Psoas muscle (tissue), 8 donors: ENCODE measurements around the gene NYAP2. TPM values are rescaled to one million over a fixed set of nuclear protein-coding genes. Genes with fewer than 3 reads are reported as not detected.

Source experiments
- ATAC-seq, 4 donors: fragments of 200-7000 bp; cut with Tn5 transposase; one replicate each; pipeline ENCODE4 v1.9.1; 2020; ENCODE audit warnings: moderate library complexity in 3 of 4, mild to moderate bottlenecking in 2 of 4
- DNase-seq, 2 donors: peaks; one replicate each; pipeline ENCODE4 v3.0.0-alpha.2; 2020
- H3K27ac ChIP-seq: fragments of 200-600 bp; one replicate; pipeline ENCODE4 v1.8.0; 2022
- H3K27me3 ChIP-seq, 3 donors: fragments of 200-600 bp in 1 of 3; one replicate each; pipeline versions ENCODE4 v1.6.1 to v1.8.0; 2013 to 2022; ENCODE audit warnings: low read length in 2 of 3, mild to moderate bottlenecking in 2 of 3, moderate library complexity in 1 of 3; ENCODE audit not compliant: insufficient read depth in 3 of 3
- H3K36me3 ChIP-seq, 2 donors: fragments of 200-600 bp in 1 of 2; one replicate each; pipeline versions ENCODE4 v1.6.1 to v1.8.0; 2013 to 2022; ENCODE audit warnings: low read depth in 1 of 2, mild to moderate bottlenecking in 1 of 2, moderate library complexity in 1 of 2; ENCODE audit not compliant: insufficient read depth in 1 of 2
- H3K4me1 ChIP-seq: fragments of 200-600 bp; one replicate; pipeline ENCODE4 v1.8.0; 2022
- H3K4me3 ChIP-seq: fragments of 200-600 bp; one replicate; pipeline ENCODE4 v1.8.0; 2022; ENCODE audit warnings: mild to moderate bottlenecking
- H3K9me3 ChIP-seq: fragments of 200-600 bp; one replicate; pipeline ENCODE4 v1.8.0; 2022
- WGBS, 3 donors: extraction: QIAGEN DNeasy Blood & Tissue Kit; methylation state at CpG; one replicate each; pipeline versions ENCODE4 v1.1.6 to v1.1.7; 2013; 5-methylcytosine and 5-hydroxymethylcytosine counted together
- intact Hi-C, 2 donors: fragments of 100-400 bp; cut with DNase I; formaldehyde crosslinking; loops; one replicate each; pipeline versions ENCODE4 v1.11.0 to v1.14.2; 2022
- polyA plus RNA-seq, 3 donors: library from polyadenylated mRNA; stranded (reverse); fragments of 200-250 nt; gene quantifications; one replicate each; pipeline ENCODE4 v1.2.3, GENCODE V29; 2013
- total RNA-seq, 4 donors: library from RNA; stranded (reverse); fragmentation: NEBNext Ultra II Directional in 2 of 4; extraction: Animal tissue kit (Norgen Biotek cat#: 25700) in 2 of 4; gene quantifications; one replicate each; pipeline versions ENCODE4 v1.2.1 to v1.2.4, GENCODE V29; 2021 to 2023
- TF ChIP-seq, protein P1 (sequence below): fragments of 200-600 bp; IDR thresholded peaks from one replicate; pipeline ENCODE4 v1.8.0; 2022; ENCODE audit warnings: antibody characterized with exemption
- donor health status: healthy with polysubstance abuse.
- donor health status: DM: no; HTN: no; CAD: no; lungs with moderate emphysema.
- donor health status: Bipolar disorder and iron deficiency.
- donor health status: healthy.
- donor health status: DM: yes; HTN: yes; CAD: no.
- donor health status: DM: no; HTN: no; CAD: no.
- donor health status: DM: no; HTN: no; CAD: no.
- donor health status: DM: yes; HTN: yes; CAD: no.

Gene NYAP2
- total and polyA plus RNA-seq, 7 donors = 0.03 to 5.0 (median 0.90) TPM

DNA sequence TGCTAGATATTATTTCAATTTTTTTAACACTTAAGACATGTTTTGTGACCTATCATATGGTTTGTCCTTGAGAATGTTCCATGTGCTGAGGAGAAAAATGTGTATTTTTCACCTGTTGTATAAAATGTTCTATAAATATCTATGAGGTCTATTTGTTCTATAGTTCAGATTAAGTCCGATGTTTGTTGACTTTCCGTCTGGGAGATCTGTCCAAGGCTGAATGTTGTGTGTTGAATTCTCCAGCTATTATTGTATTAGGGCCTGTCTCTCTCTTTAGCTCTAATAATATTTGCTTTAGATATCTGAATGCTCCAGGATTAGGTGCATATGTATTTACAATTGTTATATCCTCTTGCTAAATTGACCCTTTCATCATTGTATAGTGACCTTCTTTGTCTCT, 144.1 kb downstream of the NYAP2 start:
- no peak for ATAC-seq
- Histone ChIP-seq H3K4me1 (no peaks in the 10 kb centered on the region), H3K4me3 (no peak overlapping the region), H3K27ac (no peak overlapping the region), H3K9me3 (peaks cover 8% of the 10 kb centered on the region), H3K27me3 (no peaks in the 10 kb centered on the region), H3K36me3 (no peaks in the 10 kb centered on the region)
- WGBS, 3 donors = 92 to 94% (median 94%) methylated on average over 2 of the region's 2 CpGs
- TF ChIP-seq, protein P1, sequence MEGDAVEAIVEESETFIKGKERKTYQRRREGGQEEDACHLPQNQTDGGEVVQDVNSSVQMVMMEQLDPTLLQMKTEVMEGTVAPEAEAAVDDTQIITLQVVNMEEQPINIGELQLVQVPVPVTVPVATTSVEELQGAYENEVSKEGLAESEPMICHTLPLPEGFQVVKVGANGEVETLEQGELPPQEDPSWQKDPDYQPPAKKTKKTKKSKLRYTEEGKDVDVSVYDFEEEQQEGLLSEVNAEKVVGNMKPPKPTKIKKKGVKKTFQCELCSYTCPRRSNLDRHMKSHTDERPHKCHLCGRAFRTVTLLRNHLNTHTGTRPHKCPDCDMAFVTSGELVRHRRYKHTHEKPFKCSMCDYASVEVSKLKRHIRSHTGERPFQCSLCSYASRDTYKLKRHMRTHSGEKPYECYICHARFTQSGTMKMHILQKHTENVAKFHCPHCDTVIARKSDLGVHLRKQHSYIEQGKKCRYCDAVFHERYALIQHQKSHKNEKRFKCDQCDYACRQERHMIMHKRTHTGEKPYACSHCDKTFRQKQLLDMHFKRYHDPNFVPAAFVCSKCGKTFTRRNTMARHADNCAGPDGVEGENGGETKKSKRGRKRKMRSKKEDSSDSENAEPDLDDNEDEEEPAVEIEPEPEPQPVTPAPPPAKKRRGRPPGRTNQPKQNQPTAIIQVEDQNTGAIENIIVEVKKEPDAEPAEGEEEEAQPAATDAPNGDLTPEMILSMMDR = no peak
- intact Hi-C loops = no loop called here
- no peak for DNase-seq

DNA sequence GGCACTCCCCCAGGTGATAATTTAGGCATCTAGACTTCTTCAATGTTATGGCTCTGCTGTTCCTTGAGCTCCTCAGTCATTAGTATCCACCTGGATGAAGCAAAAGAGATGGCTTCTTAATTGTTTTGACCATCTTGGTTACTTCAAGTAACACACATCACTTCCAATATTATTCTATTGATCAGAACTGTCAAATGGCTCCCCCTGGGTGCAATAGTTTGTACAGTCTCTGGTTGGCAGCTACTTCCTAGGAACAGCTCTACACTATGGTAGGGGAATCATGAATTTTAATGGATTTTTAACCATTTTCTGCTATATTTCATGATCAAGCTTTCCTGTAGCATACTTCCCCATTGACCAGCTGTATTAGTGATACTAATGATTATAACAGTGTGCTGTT, 157.0 kb downstream of the NYAP2 start:
- no peaks in the 10 kb centered on the region for H3K36me3 ChIP-seq
- intact Hi-C loops = no loop called here
- no peak overlapping the region for H3K27ac ChIP-seq
- H3K9me3 ChIP-seq = no peaks in the 10 kb centered on the region
- ATAC-seq (no peak), DNase-seq (no peak)
- TF ChIP-seq, protein P1 = no peak
- no peak overlapping the region for H3K4me3 ChIP-seq
- no peaks in the 10 kb centered on the region for H3K4me1 ChIP-seq
- no peaks in the 10 kb centered on the region for H3K27me3 ChIP-seq

DNA sequence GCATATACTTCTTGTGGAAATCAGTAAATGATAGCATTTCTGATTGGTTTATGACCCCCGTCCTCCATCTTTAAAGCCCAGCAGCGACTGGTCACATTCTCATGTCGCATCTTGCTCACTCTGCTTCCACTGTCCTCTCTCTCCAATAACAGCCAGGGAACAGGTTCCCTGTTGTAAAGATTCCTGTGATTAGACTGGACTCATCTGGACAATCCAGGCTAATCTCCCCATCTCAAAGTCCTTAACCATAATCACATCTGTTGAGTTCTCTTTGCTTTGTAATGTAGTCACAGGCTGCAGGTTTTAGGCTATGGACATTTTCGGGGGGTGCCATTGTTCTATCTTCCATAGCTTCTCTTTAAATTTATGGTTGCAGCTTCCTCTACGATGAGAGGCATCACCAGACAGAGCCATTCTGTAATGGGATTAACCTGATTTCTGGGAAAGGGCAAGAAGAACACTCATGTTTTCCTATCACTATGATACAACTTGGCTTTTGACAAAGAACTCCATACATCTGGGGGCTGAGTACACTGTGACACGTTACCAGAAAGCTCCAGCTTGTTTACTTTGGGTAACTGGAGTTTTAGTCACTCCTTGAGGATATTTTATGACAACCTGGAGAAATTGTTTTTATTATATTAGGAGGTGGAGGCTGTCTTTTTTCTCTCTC, 159.0 kb downstream of the NYAP2 start:
- TF ChIP-seq, protein P1 = no peak
- H3K27me3 ChIP-seq = no peaks in the 10 kb centered on the region
- H3K4me3 ChIP-seq = no peak overlapping the region
- no peaks in the 10 kb centered on the region for H3K4me1 ChIP-seq
- no peak for ATAC-seq
- intact Hi-C loops = no loop called here
- 68 to 73% (median 69%) methylated on average over 6 of the region's 6 CpGs for WGBS, 3 donors
- no peak overlapping the region for H3K27ac ChIP-seq
- H3K36me3 ChIP-seq = no peaks in the 10 kb centered on the region
- H3K9me3 ChIP-seq = no peaks in the 10 kb centered on the region
- DNase-seq = no peak

DNA sequence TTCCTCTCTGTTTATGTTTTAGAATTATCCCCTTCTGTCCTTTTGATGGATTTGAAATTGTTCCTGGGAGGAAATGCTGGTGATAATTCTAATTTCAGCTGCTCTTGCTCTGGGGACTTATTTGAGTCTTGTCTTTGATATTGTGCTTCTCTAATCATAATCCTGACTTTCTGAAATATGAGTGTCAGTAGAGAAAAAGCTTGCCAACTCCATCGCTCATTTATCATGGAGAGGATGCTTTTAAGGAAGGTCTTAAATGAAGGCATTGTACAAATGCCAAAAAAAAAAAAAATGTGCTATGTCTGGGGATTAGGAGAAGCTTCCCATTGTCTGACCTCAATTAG, 159.5 kb downstream of the NYAP2 start:
- no peak overlapping the region for H3K27ac ChIP-seq
- DNase-seq = no peak
- ATAC-seq = no peak
- H3K4me1 ChIP-seq = no peaks in the 10 kb centered on the region
- intact Hi-C loops = no loop called here
- no peaks in the 10 kb centered on the region for H3K36me3 ChIP-seq
- H3K9me3 ChIP-seq = no peaks in the 10 kb centered on the region
- H3K27me3 ChIP-seq = no peaks in the 10 kb centered on the region
- WGBS, 3 donors = 4 to 47% (median 15%) methylated on average over 1 of the region's 1 CpG
- no peak overlapping the region for H3K4me3 ChIP-seq
- TF ChIP-seq, protein P1 = no peak

DNA sequence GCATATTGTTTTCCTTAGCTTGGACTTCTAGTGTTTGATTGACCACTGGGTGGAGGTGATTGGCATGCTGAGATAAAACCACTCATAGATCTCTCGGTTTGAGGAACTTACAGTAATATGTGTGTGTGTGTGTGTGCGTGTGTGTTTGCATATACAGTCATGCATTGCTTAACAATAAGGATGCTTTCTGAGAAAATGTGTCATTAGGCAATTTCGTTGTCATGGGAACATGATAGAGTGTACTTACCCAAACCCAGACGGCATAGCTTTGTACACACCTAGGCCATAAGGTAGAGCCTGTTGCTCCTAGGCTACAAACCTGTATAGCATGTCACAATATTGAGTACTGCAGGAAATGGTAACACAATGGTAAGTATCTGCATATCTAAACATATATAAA, 167.3 kb downstream of the NYAP2 start:
- intact Hi-C loops = no loop called here
- no peak overlapping the region for H3K4me3 ChIP-seq
- no peaks in the 10 kb centered on the region for H3K9me3 ChIP-seq
- no peaks in the 10 kb centered on the region for H3K36me3 ChIP-seq
- DNase-seq (no peak), ATAC-seq (no peak)
- TF ChIP-seq, protein P1 = no peak
- no peaks in the 10 kb centered on the region for H3K27me3 ChIP-seq
- no peak overlapping the region for H3K27ac ChIP-seq
- no peaks in the 10 kb centered on the region for H3K4me1 ChIP-seq
- WGBS, 3 donors = 78 to 86% (median 84%) methylated on average over 4 of the region's 4 CpGs
